Neural cell (in vitro differentiated cells): Measurements from ENCODE around the gene BRIP1. TPM values are rescaled to one million over a fixed set of nuclear protein-coding genes. Genes with fewer than 3 reads are reported as not detected.

Source experiments
- H2AFZ ChIP-seq: fragments of 200-600, 300-800 bp; sonication (generic), shearing (Covaris generic); 2 replicates; pipeline ENCODE4 v1.6.0; 2014; ENCODE audit warnings: low read depth, mild to moderate bottlenecking, antibody characterized with exemption, low read length, moderate library complexity
- H3F3A ChIP-seq: fragments of 200-600 bp; shearing (Covaris generic); 2 replicates; pipeline ENCODE4 v1.6.1; 2016; ENCODE audit warnings: mild to moderate bottlenecking, moderate library complexity, mixed read lengths, antibody characterized with exemption, low read length; ENCODE audit not compliant: insufficient read depth, poor library complexity, severe bottlenecking
- H3K27ac ChIP-seq: fragments of 200-600, 300-800 bp; sonication (generic), shearing (Covaris generic); 2 replicates; pipeline ENCODE4 v1.5.1; 2014; ENCODE audit warnings: mild to moderate bottlenecking, low read length, moderate library complexity
- H3K27me3 ChIP-seq: fragments of 300-800, 200-600 bp; sonication (generic), shearing (Covaris generic); 2 replicates; pipeline ENCODE4 v1.6.0; 2014; ENCODE audit warnings: mild to moderate bottlenecking, low read depth, low read length, moderate library complexity; ENCODE audit not compliant: insufficient read depth
- H3K36me3 ChIP-seq: fragments of 300-800, 200-600 bp; sonication (generic), shearing (Covaris generic); 2 replicates; pipeline ENCODE4 v1.5.1; 2014; ENCODE audit warnings: mild to moderate bottlenecking, antibody characterized with exemption, low read length, moderate library complexity; ENCODE audit not compliant: insufficient read depth
- H3K4me2 ChIP-seq: fragments of 300-800, 200-600 bp; sonication (generic), shearing (Covaris generic); 2 replicates; pipeline ENCODE4 v1.6.0; 2014; ENCODE audit warnings: mild to moderate bottlenecking, low read length
- H3K4me3 ChIP-seq: fragments of 300-800, 200-600 bp; sonication (generic), shearing (Covaris generic); 2 replicates; pipeline ENCODE4 v1.5.1; 2014; ENCODE audit warnings: mild to moderate bottlenecking, low read length, moderate library complexity
- H3K79me2 ChIP-seq: fragments of 200-600 bp; shearing (Covaris generic); replicated peaks from 2 replicates; pipeline ENCODE4 v1.6.0; 2014; ENCODE audit warnings: mild to moderate bottlenecking, low read length, moderate library complexity; ENCODE audit not compliant: insufficient read depth
- H3K9ac ChIP-seq: fragments of 300-800, 200-600 bp; sonication (generic), shearing (Covaris generic); 2 replicates; pipeline ENCODE4 v1.6.1; 2016; ENCODE audit warnings: mild to moderate bottlenecking, low read length, mixed read lengths
- H3K9me2 ChIP-seq: fragments of 200-600 bp; shearing (Covaris generic); 2 replicates; pipeline ENCODE4 v1.6.1; 2016; ENCODE audit warnings: mild to moderate bottlenecking, low read length, mixed read lengths; ENCODE audit not compliant: insufficient read depth
- H3K9me3 ChIP-seq: fragments of 200-600, 300-800 bp; sonication (generic), shearing (Covaris generic); 2 replicates; pipeline ENCODE4 v1.6.1; 2016; ENCODE audit warnings: mild to moderate bottlenecking, mixed run types, low read length, moderate library complexity, mixed read lengths
- H4K20me1 ChIP-seq: fragments of 200-600 bp; shearing (Covaris generic); 2 replicates; pipeline ENCODE4 v1.6.1; 2016; ENCODE audit warnings: mild to moderate bottlenecking, mixed run types; ENCODE audit not compliant: insufficient read depth
- EP300 ChIP-seq: fragments of 450-650 bp; conservative IDR thresholded peaks from 2 replicates; pipeline ENCODE4 v1.6.1; 2014; ENCODE audit warnings: antibody characterized with exemption, mild to moderate bottlenecking, moderate library complexity; ENCODE audit not compliant: poor library complexity, severe bottlenecking
- EZH2 ChIP-seq: fragments of 200-600, 300-800 bp; shearing (Covaris generic), sonication (generic); IDR thresholded peaks from 2 replicates; pipeline ENCODE4 v1.6.1; 2014; ENCODE audit warnings: antibody characterized with exemption, low read length, borderline replicate concordance, mild to moderate bottlenecking; ENCODE audit not compliant: insufficient read depth, poor library complexity, severe bottlenecking
- MXI1 ChIP-seq: fragments of 450-650 bp; conservative IDR thresholded peaks from 2 replicates; pipeline ENCODE4 v1.6.1; 2014; ENCODE audit warnings: antibody characterized with exemption, mild to moderate bottlenecking; ENCODE audit not compliant: poor library complexity, severe bottlenecking
- POLR2AphosphoS5 ChIP-seq: IDR thresholded peaks from 2 replicates; pipeline ENCODE4 v1.6.1; 2012
- SMC3 ChIP-seq: fragments of 450-650 bp; conservative IDR thresholded peaks from 2 replicates; pipeline ENCODE4 v1.6.1; 2014; ENCODE audit warnings: antibody characterized with exemption, mild to moderate bottlenecking, moderate library complexity; ENCODE audit not compliant: poor library complexity
- TAF1 ChIP-seq: IDR thresholded peaks from 2 replicates; pipeline ENCODE4 v1.6.1; 2012; ENCODE audit warnings: low read depth
- polyA plus RNA-seq: library from polyadenylated mRNA; depleted of rRNA; stranded (reverse); fragments of >200 nt; gene quantifications from 2 replicates; pipeline ENCODE4 v1.2.3, GENCODE V29; 2014
- TF ChIP-seq, protein P1 (sequence below): fragments of 450-650 bp; IDR thresholded peaks from 2 replicates; pipeline ENCODE4 v1.5.1; 2014; ENCODE audit warnings: antibody characterized with exemption, mild to moderate bottlenecking, moderate library complexity; ENCODE audit not compliant: poor library complexity, severe bottlenecking
- TF ChIP-seq, protein P2 (sequence below): IDR thresholded peaks from 2 replicates; pipeline ENCODE4 v1.6.1; 2012; ENCODE audit warnings: borderline replicate concordance

The BRIP1 gene
- polyA plus RNA-seq, 1 donor from 2014 or later = 0.47 TPM

DNA sequence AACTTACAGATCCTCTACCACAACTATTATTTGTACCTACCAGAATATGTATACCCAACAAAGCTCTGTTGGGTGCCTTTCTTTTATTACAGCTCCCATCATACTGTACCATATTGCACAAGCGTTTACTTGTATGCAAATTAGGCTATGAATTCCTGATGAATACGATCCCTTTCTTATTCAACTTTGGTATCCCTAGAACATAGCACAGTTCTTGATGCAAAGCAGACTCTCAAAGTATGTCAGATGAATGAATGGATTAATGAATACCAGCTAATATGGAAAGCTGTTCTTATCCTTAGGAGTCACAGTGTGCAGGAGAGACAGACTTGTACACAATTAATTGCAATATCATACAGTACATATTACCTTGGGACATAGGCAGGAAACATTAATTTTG is 192.6 kb downstream of the BRIP1 start:
- no peaks in the 10 kb centered on the region for H3K27me3 ChIP-seq

DNA sequence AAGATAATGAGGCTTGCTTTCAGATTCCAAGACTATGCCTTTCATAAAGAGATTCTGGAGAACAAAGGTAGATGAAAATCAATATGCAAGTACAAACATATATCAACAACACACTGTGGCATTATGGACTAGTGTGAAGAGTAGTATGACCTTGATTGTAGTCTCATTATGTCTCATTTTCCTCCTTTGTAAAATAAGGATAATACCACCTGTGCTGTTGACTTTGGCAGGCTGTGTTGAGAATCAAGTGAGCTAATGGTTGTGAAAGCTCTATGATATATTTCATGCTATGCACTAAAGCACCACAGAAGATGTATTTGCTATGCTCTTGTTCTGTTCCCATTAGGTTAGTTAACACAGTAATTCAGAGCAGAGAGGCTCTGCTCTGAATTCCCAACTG is 193.8 kb downstream of the BRIP1 start:
- TF ChIP-seq POLR2AphosphoS5 (no peak), TAF1 (no peak), SMC3 (no peak), MXI1 (no peak)
- TF ChIP-seq, protein P1, sequence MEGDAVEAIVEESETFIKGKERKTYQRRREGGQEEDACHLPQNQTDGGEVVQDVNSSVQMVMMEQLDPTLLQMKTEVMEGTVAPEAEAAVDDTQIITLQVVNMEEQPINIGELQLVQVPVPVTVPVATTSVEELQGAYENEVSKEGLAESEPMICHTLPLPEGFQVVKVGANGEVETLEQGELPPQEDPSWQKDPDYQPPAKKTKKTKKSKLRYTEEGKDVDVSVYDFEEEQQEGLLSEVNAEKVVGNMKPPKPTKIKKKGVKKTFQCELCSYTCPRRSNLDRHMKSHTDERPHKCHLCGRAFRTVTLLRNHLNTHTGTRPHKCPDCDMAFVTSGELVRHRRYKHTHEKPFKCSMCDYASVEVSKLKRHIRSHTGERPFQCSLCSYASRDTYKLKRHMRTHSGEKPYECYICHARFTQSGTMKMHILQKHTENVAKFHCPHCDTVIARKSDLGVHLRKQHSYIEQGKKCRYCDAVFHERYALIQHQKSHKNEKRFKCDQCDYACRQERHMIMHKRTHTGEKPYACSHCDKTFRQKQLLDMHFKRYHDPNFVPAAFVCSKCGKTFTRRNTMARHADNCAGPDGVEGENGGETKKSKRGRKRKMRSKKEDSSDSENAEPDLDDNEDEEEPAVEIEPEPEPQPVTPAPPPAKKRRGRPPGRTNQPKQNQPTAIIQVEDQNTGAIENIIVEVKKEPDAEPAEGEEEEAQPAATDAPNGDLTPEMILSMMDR = no peak
- TF ChIP-seq, protein P2, sequence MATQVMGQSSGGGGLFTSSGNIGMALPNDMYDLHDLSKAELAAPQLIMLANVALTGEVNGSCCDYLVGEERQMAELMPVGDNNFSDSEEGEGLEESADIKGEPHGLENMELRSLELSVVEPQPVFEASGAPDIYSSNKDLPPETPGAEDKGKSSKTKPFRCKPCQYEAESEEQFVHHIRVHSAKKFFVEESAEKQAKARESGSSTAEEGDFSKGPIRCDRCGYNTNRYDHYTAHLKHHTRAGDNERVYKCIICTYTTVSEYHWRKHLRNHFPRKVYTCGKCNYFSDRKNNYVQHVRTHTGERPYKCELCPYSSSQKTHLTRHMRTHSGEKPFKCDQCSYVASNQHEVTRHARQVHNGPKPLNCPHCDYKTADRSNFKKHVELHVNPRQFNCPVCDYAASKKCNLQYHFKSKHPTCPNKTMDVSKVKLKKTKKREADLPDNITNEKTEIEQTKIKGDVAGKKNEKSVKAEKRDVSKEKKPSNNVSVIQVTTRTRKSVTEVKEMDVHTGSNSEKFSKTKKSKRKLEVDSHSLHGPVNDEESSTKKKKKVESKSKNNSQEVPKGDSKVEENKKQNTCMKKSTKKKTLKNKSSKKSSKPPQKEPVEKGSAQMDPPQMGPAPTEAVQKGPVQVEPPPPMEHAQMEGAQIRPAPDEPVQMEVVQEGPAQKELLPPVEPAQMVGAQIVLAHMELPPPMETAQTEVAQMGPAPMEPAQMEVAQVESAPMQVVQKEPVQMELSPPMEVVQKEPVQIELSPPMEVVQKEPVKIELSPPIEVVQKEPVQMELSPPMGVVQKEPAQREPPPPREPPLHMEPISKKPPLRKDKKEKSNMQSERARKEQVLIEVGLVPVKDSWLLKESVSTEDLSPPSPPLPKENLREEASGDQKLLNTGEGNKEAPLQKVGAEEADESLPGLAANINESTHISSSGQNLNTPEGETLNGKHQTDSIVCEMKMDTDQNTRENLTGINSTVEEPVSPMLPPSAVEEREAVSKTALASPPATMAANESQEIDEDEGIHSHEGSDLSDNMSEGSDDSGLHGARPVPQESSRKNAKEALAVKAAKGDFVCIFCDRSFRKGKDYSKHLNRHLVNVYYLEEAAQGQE = no peak
- no peaks in the 10 kb centered on the region for H3K9me2 ChIP-seq
- no peaks in the 10 kb centered on the region for H3K36me3 ChIP-seq
- no peak overlapping the region for H3K4me2 ChIP-seq
- no peak overlapping the region for H3K27ac ChIP-seq
- H3K9ac ChIP-seq = no peak overlapping the region
- H3K27me3 ChIP-seq = no peaks in the 10 kb centered on the region
- H3K4me3 ChIP-seq = no peak overlapping the region
- no peaks in the 10 kb centered on the region for H4K20me1 ChIP-seq
- no peaks in the 10 kb centered on the region for H3F3A ChIP-seq
- no peak overlapping the region for H2AFZ ChIP-seq
- no peaks in the 10 kb centered on the region for H3K9me3 ChIP-seq
- H3K79me2 ChIP-seq = no peaks in the 10 kb centered on the region

More for the DNA sequence above, 192.6 kb downstream of the BRIP1 start:
- Histone ChIP-seq H3K4me3 (no peak overlapping the region), H3K9me2 (no peaks in the 10 kb centered on the region), H3K79me2 (no peaks in the 10 kb centered on the region), H3F3A (no peaks in the 10 kb centered on the region), H3K9me3 (no peaks in the 10 kb centered on the region), H3K36me3 (no peaks in the 10 kb centered on the region), H3K27ac (no peak overlapping the region), H4K20me1 (no peaks in the 10 kb centered on the region), H2AFZ (no peak overlapping the region), H3K9ac (no peak overlapping the region), H3K4me2 (no peak overlapping the region)
- TF ChIP-seq SMC3 (no peak), TAF1 (no peak), MXI1 (no peak), POLR2AphosphoS5 (no peak), EZH2 (no peak), EP300 (no peak)
- TF ChIP-seq, protein P2 = no peak
- TF ChIP-seq, protein P1 = no peak
